EH (cell line): ENCODE results near the gene NPHP4.
A peak's percentile ranks its signal among the peaks of the same experiment; 100 is the strongest.

Experiments used
- DNase-seq: peaks from one replicate; pipeline ENCODE4 v3.0.0-alpha.2; 2015; ENCODE audit warnings: low read depth

Gene NPHP4

GRCh38 chr1:5891736-5892135 is 100.5 kb downstream of the NPHP4 start:
- DNase-seq: peak; percentile 57

DNA sequence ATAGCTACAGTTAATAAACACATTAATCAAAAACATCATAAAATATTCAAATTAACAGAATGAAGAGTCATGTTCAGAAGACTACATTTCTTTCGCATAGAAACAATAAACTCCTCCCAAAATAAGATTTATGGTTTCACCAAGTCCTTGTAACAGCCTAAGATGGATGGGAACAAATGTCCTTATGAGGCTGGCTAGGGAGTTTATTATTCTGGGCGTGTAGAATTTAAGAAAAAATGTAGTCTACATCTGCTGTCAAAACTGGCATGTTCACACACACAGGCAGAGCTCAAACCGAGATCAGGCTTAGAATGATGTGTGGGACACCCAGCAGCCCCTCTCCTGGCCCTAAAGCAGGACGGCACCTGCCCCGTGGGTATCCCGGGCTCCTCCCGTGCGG is 101.1 kb downstream of the NPHP4 start:
- no peak for DNase-seq

DNA sequence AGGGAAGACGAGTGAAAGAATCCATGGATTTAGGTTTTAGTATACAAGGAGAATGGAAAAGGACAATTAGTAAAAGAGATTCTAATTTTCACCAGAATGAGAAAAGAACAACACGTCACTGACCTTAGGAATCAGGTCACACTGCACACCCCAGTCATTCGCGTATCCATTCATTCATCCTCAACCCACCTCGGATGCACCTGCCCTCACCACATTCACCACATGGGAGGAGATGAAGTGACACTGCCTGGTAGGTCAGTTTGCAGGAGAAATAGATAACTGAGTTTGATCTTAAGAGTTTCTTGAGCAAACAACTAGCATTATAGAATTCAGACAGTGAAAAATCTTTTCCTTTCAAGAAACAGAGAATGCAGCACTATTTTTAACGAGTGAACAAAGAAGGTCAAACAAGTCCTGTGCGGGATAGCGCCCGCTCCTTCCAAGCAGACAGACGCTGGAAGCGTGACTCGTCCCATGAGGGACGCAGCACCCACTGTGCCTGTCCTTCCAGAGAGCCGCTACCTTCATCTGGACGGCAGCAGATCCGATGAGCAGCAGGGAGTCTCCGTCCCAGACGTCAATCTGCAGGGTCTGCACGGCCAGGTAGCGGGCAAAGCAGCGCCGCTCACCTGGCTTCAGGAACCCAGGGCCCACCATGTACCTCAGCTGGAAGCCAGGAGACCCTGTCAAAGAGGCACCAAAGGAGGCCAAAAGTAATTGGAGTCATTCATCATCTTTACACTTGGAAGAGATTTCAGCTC is 101.7 kb downstream of the NPHP4 start:
- DNase-seq: no peak

DNA sequence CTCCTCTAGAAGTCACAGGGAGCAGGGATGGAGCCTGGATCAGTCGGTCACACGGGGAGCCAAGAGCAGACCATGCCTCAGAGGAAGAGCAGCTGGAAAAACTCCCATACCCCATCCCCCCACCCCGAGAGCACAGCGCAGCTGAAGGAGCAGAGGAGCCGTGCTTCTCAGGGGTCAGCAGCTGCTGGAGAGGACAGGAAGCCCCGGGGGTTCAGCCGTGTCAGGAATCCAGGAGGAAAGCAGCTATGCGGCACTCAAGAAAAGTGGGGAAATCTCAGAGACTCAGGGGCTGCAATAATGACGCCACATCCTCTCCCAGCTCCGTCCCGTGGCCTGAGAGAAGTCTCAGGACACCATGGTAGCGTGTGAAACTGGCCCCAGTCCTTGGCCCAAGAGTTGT is 102.3 kb downstream of the NPHP4 start:
- DNase-seq: no peak

DNA sequence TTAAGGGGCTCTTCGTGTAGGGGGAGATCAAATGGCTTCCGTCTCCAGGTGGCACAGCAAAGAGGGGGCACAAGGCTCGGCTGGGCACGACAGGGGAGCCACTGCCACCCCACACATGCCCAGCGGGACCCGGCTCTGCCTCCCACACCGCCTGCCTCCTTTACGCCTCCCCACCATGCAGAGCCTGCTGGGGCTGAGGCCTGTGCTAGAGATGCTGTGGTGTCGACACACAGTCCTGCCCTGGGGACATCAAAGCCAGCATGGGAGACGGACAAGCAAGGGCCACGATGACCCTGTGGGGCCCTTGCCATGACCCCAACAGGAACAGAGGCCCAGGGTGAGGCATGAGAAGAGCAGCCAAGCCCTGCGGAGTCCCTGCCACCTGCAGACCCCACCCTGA is 102.8 kb downstream of the NPHP4 start:
- DNase-seq: no peak

GRCh38 chr1:5888606-5889211 is 103.5 kb downstream of the NPHP4 start:
- DNase-seq: peak; percentile 3

DNA sequence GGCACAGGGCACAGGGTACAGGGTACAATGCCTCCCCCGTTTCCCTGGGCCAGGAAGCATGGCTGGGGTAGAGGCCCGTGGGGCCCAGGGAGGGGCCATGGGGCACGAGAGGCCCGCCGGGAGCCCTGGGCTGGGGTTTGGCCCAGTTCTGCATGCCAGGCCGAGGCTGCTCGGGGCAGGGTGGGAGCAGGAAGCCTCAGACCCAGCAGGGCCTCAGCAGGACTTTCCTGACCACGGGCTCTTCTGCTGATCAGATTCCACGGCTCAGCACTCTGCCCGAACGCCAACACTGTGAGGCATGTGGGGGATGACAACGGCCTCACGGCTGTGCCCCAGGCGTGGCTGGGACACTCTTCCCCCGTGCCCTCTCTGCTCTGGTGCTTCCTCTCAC is 104.3 kb downstream of the NPHP4 start:
- DNase-seq: no peak

DNA sequence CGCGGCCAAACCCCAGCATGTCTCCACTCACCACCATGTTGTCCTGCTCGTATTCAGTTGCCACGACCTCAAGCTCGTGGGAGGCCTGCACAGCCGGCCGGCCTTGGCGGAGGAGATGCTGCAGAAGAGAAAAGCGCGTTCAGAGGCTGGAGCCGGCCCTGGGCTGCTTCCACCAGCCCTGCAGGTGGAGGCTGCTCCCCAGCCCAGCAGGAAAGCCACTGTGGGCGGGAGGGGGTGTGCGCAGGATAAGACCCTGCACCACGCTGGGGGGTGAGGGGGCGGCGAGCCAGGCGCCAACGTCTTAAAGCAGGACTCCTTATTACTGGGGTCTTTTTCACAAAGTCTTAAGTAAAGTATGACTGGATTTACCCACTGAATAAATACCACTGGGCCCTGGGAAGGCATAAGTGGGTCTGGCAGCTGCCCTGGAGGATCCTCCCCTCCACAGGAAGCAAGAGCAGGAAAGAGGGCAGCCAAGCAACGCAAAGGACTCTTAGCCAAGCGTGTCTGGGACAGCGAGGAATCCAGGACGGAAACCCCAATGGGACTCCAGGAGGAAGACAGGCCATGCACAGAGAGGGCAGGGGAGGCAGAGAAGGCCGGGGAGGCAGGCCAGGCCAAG is 104.8 kb downstream of the NPHP4 start:
- DNase-seq: no peak

- no peak for DNase-seq
These were observed 105.5 kb downstream of the NPHP4 start for GRCh38 chr1:5886541-5887348.

GRCh38 chr1:5886140-5886483 is 106.1 kb downstream of the NPHP4 start:
- no peak for DNase-seq

DNA sequence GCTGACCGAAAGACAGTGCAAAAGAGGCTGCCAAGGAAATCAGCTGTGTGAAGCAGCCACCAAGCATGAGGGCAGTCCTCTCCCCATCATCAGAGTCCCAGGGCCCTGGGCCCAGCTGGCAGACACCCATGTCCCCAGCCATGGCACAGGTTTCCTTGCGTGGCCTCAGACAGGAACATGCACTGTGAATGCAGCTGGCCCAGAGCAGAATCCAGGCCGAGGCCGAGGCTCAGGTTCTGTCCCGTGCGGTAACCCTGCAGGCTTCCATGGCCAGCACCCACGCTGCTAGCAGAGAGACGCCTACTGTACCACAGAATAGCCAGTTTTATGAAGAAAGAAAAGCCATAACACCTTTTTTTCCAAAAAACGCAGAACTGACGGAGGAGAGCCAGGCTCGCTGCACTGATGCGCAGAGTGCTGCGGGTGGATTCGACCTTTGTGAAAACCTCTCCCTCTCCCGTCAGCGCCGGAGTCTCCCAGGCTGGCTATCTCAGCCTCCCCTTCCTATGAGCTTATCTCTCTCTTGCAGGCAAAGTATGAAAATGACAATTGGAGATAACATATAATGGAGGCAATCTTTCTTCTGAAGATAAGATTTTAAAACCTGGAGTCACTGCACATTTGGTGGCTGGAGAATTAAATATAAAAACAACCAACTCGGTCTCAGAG is 106.6 kb downstream of the NPHP4 start:
- no peak for DNase-seq

DNA sequence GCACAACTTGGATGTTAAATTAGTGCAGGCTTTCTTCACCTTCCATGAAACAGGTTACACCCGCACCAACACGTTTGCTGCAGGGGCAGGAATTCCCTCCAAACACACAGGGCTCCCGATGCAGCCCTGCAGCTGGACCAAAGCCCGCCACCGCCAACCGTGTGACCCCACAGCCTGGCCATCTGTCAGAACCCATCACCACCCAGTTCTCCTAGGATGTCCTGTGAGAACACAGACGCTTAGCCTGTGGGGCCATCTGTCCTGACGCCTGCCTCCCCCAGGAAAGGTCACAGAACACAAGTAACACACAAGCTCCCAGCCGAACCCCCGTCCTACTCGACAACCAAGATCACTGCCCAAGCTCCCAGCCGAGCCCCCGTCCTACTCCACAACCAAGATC is 108.1 kb downstream of the NPHP4 start:
- no peak for DNase-seq

- no peak for DNase-seq
These were observed 108.8 kb downstream of the NPHP4 start for GRCh38 chr1:5883129-5884048.

- no peak for DNase-seq
These were observed 109.7 kb downstream of the NPHP4 start for GRCh38 chr1:5882367-5883128.

DNA sequence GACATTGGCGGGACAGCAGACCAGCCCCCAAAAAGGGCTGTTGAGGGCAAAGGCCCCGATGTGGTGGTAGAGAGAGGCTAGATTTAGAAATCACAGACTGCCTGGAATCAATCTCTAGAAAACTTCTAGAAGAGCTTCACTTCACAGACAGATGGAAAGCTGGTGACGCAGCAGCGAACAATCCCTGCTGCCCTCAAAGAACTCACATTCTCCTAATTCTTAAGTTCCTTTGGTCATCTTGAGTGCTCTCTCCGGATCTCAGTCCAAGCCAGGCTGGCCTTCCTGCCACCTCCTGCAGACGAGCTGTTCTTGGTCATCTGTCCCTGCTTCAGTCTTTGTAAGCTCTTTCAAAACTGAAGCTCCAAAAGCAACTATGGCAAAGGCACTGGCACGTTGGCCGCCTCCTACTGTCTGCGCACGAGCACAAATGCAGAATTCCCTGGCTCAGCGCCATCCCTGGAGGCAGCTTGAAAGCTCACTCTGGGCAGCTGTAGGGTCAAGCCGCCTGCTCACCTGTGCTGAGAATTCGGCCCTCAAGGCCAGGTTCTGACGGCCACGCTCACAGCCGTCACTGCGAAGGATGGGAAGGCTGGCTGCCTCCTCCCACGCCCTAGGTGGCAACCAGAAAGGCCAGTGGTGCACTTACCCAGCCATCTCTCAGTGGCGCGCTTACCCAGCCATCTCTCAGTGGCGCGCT is 110.6 kb downstream of the NPHP4 start:
- peak; percentile 6 for DNase-seq

DNA sequence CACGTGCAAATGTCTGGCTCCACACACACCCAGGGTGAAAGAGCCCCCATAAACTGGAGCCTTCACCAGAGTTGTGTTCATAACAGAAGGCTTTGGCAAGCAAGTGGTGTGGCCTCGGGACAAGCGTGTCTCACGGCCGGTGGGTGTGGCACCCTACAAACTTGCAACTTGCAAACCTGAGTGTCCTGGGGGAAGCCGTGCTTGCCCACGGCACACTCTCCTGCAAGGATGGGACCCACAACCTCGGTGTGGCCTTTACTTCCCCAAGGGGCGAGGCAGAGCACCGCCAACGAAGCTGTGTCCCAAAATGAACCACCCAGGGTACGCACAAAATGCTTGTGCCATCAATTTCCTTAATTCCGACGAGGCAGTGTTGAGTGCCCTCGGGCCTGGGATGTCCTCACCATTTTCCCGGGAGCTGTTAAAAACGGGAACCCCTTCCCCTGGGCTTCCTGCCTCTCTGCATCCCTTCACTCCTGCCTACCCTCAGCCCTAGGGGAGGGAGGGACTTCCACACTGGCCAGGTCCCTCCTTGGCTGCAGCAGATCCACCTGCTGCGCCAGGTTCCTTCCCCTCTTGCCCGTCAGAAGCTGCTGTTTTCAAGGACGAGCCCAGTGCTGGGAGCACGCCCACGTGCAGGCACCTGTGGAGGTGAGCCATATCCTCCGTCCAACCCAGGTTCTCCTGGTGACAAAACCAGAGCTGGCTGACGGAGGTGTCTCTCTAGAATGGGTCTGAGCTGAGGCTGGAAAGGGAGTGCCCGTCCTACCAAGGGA is 111.4 kb downstream of the NPHP4 start:
- no peak for DNase-seq

DNA sequence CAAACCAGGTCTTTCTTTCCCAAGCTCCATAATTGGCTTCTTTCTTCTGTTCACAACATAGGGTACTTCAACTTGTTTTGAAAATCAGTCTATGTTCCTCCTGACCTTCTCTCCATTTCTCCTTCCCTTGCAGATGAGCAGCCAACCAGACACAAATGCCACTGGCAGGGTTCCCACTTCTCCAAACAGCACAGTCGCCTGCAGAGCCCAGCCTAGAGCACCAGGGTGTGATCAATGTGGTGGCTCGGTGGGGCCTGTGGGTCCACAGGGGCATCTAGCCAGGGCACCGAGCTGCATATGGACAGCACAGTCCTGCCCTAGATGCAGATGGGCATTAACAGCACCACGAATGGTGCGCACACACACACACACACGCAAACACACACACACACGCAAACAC is 112.8 kb downstream of the NPHP4 start:
- no peak for DNase-seq

GRCh38 chr1:5878971-5879370 is 113.3 kb downstream of the NPHP4 start:
- DNase-seq: no peak
